K562 (cell line): ENCODE results near the gene CHTF8. TPM values are rescaled to one million over a fixed set of nuclear protein-coding genes. Genes with fewer than 3 reads are reported as not detected.

Experiments
- ARID2 ChIP-seq: fragments of 450-650 bp; IDR thresholded peaks from 2 replicates; pipeline ENCODE4 v1.6.1; 2017; ENCODE audit warnings: antibody characterized with exemption, mild to moderate bottlenecking
- SMARCA5 ChIP-seq: fragments of 450-650 bp; IDR thresholded peaks from 2 replicates; pipeline ENCODE4 v1.6.1; 2016
- polyA plus RNA-seq, 8 experiments: library from polyadenylated mRNA; depleted of rRNA in 4 of 8; stranded (reverse) in 5 of 8; unstranded in 3 of 8; fragments of >200 nt; fragmentation: Nextera tagmentation in 2 of 8; fragmentation: Illumina TruSeq in 1 of 8; extraction: Ambion mirVana in 2 of 8; extraction: Trizol in 1 of 8; gene quantifications; 2 replicates each; pipeline versions ENCODE4 v1.2.1 to v1.2.3, GENCODE V29; 2011 to 2014; ENCODE audit warnings: inconsistent platforms in 1 of 8, missing spikeins in 1 of 8
- total RNA-seq, 7 experiments: library from RNA; depleted of rRNA in 6 of 7; stranded (reverse); fragments of >200 nt in 6 of 7; fragmentation: Illumina TruSeq in 2 of 7; extraction: Trizol in 2 of 7; gene quantifications; 2 replicates each; pipeline versions ENCODE4 v1.2.1 to v1.2.3, GENCODE V29; 2011 to 2021; ENCODE audit warnings: low replicate concordance in 1 of 7
- TF ChIP-seq, protein P1 (sequence below), 2 experiments: fragments of 450-650 bp in 1 of 2; sonication (generic) in 1 of 2; formaldehyde crosslinking in 1 of 2; IDR thresholded peaks; 2 replicates each; pipeline versions ENCODE4 v1.7.1 to v1.9.0; 2016 to 2022; ENCODE audit warnings: inconsistent platforms in 1 of 2, mild to moderate bottlenecking in 1 of 2, missing genetic modification reagents in 1 of 2

CHTF8 gene
- total and polyA plus RNA-seq, 9 of the 15 experiments (the other 6 are each of a cell fraction or from before 2014, with no cell fraction given) = 20.2 to 199 (median 108) TPM

DNA sequence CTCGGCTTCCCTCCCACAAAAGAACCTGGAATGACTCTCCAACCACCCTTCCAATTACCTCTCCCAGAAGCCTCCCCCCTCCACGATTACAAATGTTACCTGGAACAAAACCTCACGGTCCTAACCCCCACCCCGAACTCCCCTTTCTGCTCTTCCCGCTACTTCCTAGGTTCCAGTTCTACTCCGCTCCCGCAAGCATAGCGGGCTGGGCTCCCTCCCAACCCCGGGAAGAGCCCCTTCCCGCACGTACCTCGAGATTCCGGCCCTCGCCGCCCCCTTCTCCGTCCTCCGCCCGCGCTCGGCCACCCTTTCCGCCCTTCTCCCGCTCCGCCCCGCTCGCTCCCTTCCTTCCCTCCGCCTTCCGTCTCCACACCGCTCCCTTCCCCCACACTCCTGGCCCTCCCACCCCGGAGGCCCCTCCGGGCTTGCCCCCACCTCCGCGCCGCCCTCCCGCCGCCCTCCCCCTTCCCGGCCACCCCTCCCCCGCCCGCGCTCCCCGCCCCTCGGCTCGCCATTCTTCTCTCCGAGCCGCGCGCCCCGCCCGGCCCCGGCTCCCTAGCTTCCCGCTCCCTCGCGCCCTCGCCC is 457 bp downstream of the CHTF8 start (continued):
- TF ChIP-seq, protein P1, sequence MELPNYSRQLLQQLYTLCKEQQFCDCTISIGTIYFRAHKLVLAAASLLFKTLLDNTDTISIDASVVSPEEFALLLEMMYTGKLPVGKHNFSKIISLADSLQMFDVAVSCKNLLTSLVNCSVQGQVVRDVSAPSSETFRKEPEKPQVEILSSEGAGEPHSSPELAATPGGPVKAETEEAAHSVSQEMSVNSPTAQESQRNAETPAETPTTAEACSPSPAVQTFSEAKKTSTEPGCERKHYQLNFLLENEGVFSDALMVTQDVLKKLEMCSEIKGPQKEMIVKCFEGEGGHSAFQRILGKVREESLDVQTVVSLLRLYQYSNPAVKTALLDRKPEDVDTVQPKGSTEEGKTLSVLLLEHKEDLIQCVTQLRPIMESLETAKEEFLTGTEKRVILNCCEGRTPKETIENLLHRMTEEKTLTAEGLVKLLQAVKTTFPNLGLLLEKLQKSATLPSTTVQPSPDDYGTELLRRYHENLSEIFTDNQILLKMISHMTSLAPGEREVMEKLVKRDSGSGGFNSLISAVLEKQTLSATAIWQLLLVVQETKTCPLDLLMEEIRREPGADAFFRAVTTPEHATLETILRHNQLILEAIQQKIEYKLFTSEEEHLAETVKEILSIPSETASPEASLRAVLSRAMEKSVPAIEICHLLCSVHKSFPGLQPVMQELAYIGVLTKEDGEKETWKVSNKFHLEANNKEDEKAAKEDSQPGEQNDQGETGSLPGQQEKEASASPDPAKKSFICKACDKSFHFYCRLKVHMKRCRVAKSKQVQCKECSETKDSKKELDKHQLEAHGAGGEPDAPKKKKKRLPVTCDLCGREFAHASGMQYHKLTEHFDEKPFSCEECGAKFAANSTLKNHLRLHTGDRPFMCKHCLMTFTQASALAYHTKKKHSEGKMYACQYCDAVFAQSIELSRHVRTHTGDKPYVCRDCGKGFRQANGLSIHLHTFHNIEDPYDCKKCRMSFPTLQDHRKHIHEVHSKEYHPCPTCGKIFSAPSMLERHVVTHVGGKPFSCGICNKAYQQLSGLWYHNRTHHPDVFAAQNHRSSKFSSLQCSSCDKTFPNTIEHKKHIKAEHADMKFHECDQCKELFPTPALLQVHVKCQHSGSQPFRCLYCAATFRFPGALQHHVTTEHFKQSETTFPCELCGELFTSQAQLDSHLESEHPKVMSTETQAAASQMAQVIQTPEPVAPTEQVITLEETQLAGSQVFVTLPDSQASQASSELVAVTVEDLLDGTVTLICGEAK (IDR thresholded peaks at IDR 0.05) = peak; percentile 66
- TF ChIP-seq, protein P1 (CRISPR knock-in tag; IDR thresholded peaks at IDR 0.05) = no peak
- TF ChIP-seq ARID2 = 0 out of 2 replicates have a peak, but pooled peaks have one; percentile 23
- TF ChIP-seq SMARCA5 = peak; percentile 73; the same call in 1 of the 2 replicates
